Fibroblast of skin of abdomen (primary cell): Measurements from ENCODE around the gene HAUS3. TPM values are rescaled to one million over a fixed set of nuclear protein-coding genes. Genes with fewer than 3 reads are reported as not detected.

Experiments
- DNase-seq: peaks from one replicate; pipeline ENCODE4 v3.0.0-alpha.2; 2013
- polyA plus RNA-seq, 2 experiments: library from polyadenylated mRNA; unstranded; fragments of 120-200 nt; gene quantifications; one replicate each; pipeline ENCODE4 v1.2.1, GENCODE V29; 2013; ENCODE audit not compliant: insufficient read length in 2 of 2

Gene HAUS3, protein sequence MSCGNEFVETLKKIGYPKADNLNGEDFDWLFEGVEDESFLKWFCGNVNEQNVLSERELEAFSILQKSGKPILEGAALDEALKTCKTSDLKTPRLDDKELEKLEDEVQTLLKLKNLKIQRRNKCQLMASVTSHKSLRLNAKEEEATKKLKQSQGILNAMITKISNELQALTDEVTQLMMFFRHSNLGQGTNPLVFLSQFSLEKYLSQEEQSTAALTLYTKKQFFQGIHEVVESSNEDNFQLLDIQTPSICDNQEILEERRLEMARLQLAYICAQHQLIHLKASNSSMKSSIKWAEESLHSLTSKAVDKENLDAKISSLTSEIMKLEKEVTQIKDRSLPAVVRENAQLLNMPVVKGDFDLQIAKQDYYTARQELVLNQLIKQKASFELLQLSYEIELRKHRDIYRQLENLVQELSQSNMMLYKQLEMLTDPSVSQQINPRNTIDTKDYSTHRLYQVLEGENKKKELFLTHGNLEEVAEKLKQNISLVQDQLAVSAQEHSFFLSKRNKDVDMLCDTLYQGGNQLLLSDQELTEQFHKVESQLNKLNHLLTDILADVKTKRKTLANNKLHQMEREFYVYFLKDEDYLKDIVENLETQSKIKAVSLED
- 8.2 TPM for polyA plus RNA-seq (2013, experiment 1 of 2; ENCODE audit: insufficient read length)
- 9.2 TPM for polyA plus RNA-seq (2013, experiment 2 of 2; ENCODE audit: insufficient read length)

DNA sequence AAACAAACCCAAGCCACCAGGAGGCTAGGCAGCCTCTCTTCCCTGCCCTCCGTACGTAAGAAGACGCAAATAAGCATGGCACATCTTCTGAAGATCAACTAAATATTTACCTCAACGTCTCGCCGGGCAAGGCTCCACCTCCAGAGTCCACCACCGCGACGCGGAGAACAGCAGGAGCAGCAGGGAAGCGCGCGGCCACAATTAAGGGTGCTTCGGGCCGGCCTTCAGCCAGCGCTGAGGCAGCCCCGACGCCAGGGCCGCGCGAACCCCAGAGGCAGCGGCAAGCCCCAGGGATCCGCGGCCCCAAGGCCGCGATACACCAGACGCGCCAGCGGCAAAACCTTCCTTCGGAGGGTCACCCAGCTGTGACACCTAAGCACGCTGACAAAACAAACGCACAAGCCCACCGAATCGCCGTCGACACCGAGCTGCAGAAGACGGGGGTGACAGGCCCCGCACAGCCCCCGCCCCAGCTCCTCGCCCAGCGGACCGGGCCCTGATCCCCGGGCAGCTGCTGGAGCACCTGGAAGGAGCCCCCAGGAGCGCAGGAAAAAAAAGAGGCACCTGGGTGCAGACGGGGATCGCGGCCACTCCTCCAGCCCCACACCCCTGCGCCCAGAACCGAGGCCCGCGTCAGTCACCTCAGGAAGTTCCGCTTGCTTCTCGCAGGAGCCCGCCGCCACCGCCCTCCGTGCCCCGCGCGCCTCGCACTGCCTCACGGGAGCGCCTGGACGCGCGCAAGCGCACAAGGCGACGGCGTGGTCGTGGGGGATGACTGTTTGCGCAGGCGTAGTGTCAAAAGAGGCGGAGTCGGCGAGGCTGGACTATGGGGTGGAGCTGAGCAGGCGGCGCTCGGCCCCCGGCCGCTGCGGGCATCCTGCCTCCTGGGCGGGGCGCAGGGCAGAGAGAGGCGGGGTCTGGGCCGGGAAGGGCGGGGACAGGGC, at the start of gene HAUS3, which contains the start of gene POLN:
HAUS3 (minus strand) TSS at position 712 of the 944 bp plus-strand sequence. CDS start 1,175 bp downstream, outside the sequence.
POLN (minus strand) TSS at position 712 of the 944 bp plus-strand sequence. CDS start 12,890 bp downstream, outside the sequence.
- DNase-seq, result peak; percentile 97

GRCh38 chr4:2290974-2291704, 49.2 kb upstream of the HAUS3 start:
- DNase-seq, result no peak

- no peak for DNase-seq
Measured at GRCh38 chr4:2290488-2290887, 48.6 kb upstream of the HAUS3 start.

DNA sequence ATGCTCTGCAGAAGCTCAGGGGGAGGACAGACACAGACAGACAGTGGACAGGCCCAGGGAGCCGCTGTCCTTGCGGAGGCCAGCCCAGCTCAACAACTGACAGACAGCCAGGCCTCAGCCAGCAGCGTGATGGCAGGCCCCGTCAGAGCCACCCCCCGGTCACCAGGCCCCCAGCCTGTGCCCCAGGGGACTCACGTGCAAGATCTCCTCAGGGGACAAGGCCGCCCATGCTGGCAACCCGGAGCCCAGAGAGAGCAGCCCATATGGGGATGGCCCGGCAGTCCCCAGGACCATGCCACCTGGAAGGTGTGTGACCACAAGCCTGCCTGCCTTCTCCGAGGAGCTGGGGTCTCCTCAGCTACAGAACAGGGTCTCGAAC, 48.0 kb upstream of the HAUS3 start:
- DNase-seq, result no peak

DNA sequence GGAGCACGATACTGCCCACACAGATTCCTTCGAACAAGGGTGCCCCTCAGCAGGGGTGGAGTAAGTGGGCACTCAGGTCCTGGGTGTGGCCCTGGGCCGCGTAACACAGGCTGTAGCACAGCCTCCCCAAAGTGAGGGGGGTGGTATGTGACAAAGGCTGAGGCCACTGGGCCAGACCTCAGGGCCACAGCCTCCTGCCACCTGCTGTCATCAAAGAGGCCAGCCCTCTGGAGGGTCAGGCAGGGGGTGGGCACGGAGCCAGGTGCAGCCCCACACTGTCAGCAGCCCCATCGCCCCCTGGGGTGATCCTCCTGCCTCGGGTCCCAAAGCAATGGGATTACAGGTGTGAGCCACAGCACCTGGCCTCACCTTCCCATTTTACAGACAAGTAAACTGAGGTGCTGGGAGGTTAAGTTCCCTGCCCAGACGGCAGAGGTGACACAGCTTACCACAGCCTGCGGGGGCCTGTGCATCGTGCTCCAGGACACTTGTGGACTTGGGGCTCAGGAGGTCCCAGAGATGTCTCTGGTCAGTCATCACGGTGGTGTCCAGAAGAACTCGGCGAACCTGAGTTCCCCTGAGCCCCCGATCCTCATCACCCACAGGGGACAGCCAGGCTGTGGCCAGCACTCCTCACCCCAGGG, 47.5 kb upstream of the HAUS3 start:
- DNase-seq, result no peak

DNA sequence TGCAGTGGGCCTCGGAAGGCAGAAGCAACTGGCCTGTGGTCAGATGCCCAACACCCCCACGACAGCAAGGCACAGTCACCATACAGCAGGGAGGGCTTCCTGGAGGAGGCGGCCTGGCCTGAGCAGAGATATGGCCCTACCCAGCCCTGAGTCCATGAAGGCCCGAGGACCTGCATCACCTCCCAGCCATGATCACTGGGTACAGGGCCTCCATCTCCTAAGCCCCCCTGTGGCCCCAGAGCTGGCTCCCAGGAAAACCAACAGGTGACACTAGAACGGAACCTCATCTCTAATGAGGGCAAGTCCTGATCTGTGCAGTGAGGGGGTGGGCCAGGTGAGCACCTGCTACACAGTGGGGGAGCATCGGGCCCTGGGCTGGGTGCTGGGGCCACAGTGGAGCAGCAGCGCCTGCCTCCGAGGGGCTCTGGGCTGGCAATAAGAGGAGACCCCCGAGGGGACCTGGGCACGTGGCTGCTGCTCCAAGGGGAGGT, 46.2 kb upstream of the HAUS3 start:
- no peak for DNase-seq

DNA sequence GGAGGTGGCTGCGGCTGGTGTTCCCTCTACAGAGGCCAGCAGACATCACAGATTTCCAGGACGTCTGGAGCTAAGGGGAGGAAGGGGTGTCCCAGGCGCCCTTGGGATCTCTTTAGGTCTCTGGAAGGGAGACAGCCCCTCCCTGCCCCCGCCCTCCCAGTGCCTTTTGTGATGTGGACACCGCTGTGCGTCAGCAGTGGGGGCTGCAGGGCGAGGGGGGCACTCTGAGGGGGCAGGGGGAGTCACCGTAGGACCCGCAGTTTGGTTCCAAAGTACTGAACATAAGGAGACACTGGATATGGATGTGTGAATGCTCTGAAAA, 45.6 kb upstream of the HAUS3 start:
- no peak for DNase-seq

DNA sequence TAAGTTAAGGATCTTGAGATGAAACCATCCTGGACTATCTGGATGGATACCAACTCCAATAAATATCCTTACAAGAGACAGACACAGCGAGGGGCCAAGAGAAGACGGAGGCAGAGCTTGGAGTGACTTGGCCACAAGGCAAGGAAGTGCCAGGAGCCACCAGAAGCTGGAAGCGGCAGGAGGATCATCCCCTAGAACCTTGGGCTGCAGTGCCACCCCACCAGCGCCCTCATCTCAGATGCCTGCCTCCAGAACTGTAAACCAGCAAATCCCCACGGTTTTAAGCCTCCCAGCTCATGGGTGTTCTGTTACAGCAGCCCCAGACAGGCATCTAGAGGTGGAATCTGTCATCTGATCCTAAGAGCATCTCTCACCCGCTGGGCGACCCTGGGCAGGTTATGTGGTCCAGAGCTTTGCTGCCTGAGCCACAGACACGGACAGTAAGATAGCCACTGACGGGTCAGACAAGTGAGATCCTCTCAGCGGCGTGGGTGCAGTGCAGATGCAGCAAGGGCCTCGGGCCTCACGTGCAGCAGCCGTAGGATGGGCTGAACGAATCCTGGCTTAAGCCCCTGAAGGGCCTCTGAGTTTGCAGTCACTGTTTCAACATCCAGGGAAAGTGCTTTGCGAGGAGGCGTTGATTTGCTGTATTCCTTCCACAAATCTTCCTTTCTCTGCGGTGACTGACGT, 45.1 kb upstream of the HAUS3 start:
- DNase-seq, result peak; percentile 44

DNA sequence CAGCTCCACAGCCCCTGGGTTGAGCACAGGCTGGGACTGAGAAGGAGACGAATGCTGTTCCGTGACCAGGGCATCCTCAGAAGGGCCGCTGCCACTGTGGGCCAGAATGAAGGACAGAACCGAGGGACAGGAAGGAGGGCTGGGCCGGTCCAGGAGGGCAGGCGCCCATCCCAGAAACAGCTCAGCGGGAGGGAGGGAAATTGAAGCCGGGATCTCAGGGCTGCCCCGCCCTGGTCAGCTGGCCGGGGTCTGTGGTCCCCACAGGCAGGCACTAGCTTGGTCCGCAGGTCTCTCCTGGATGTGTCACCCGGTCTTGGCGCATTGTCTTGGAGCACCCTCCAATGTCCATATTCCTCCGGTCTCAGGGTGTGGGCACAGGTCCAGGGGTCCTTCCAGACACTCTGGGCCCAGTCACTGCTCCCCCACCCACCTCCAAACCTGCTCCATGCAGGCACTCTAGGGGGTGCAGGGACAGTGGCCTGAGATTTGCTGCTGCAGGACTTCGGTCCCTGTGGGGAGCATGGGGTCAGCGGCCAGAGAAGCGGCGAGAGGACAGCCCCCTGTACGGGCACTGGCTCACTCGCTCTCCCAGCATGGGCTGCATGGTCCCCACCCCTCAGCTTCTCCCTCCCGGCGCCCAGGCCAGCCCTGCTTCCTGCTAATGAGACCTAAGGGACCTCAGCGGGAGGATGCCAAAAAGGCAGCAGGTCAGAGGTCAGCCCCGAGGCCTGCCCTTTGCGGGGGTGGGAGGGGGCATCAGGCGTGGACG, 43.9 kb upstream of the HAUS3 start:
- no peak for DNase-seq

DNA sequence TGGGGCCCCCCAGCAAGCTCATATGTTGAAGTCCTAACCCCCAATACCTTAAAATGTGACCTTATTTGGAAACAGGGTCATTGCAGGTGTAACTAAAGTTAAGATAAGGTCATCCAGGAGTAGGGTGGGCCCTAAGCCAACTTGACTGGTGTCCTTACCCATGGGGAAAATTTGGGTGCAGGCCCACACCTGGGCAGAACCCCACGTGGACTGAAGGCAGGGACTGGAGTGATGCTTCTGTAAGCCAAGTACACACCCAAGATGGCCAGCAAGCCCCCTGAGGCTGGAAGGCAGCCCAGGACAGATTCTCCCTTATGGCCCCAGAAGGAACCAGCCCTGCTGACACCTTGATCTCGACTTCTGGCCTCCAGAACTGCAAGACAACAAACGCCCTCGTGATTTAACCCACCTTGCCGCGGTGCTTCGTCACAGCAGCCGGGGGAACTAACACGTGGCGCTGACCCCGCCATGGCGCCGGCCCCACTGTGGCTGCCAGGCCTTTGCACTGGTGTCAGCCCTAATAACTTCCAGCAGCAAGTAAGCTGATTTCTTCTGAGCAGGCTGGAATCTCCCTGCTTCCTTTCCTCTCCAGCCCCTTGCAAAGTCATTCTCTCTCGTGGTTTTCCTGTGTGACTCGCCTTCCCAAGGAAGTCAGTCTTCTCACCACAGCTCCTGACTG, 43.2 kb upstream of the HAUS3 start:
- DNase-seq, result peak; percentile 71

DNA sequence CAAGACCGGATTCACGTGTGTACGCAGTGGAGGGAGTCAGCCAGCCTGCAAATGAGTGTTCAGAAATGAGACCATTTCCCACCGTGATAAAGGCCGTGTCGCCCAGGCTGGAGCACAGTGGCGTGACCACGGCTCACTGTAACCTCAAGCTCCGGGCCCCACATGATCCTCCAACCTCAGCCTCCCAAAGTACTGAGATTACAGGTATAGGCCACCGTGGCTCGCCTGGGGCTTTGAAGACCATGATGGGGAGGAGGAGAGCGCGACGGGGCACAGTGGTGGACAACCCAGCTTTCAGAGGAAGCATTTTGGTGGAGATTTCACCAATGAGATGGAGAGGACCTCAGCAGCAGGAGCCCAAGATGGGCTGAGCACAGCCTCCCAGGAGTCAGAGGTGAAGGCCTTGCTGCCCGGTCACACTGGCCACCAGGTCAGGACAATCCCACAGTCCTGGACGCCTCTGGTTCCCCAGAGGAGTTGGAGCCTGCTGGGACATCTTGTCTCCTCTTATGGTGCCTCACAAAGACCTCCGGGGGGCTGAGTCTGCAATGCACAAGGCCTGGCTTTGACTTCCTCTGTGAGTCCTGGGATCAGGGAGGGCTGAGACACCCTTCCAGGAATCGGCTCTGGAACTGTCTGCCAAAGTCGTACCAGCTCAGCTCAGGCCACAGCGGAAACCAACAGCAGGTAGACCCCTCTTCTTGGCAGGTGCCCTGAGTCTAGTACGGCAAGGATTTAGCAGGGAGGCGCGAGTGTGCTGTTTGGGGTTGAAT, 42.4 kb upstream of the HAUS3 start:
- DNase-seq, result no peak

GRCh38 chr4:2283199-2283711, 41.3 kb upstream of the HAUS3 start:
- no peak for DNase-seq

DNA sequence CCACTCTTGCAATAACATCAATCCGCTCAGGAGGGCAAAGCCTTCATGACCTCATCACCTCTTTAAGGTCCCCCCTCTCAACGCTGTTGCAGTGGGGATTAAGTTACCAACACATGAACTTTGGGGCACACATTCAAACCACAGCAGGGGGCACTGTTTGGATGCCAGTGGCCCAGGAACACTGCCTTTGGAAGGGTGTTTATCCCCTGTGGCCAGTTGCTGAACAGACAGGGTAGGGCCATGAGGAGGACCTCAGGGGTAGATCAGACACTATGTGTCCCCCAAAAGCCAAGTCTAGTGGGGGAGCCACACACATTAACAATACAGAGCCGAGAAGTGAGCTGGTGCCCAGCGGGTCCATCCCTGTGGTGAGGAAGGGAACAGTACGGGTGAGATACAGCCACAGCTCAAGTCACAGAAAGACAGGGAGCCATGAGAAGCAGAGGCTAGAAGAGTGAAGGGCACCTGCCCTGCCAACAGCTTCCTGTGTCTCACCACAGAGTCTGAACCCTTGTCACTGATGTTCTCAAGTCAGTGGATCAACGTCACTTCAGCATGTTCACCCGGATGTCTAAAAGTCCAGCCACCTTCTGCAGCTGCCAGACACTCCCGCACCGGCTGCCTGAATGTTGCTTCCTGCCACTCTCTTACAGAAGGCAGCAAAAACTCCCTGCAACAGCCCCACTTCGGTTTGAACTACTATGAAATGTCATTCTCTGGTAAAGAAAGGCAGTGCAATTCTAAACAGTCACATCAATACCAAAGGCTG, 39.8 kb upstream of the HAUS3 start:
- DNase-seq, result no peak

DNA sequence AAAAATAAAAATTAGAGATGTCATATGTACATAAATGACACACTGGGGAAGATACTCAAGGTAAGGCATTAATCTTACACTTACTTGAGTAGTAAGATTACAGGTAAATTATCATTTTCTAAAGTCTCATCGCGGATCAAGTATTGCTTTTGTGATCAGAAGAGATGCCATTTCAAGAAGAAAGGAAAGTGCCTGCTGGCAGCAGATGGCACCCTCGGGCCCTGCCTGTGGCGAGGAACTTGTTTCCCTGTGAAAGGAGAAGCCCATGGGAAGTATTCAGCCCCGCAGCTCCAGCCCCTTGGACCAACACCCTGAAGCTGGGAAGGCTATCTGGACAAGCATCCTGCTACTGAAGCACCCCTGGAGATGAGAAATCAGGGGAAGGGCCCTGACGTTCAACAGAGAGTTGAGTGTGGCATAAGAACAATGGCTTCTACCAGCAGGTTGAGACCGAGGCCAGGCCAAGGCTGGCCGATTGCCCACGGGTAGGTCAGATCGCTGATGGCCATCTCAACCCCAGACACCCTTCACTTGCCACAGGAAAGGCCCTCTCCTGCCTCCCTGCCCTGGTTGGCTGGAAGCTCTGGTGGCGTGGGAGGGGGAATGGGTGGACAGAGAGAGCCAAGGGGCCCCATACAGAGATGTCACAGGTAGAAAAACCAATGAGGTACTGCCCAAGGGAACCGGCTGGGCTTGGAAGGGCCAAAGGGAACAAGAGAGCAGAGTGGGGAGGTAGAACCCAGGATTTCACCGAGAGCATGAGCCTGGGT, 38.8 kb upstream of the HAUS3 start:
- no peak for DNase-seq

- no peak for DNase-seq
Measured at GRCh38 chr4:2277956-2278355, 36.0 kb upstream of the HAUS3 start.

- no peak for DNase-seq
Measured at GRCh38 chr4:2276581-2277325, 34.8 kb upstream of the HAUS3 start.
